Transverse colon (tissue), 3 donors: ENCODE data around the gene BAZ2A.
"Not testable (repeated sequence)": the region's sequence is repeated elsewhere in the genome, so short reads cannot be mapped to it uniquely, and the experiment has no call there.

ENCODE experiments used
- EP300 ChIP-seq: sonication (generic); formaldehyde crosslinking; IDR thresholded peaks from one replicate; pipeline ENCODE4 v1.6.1; 2017; ENCODE audit warnings: antibody characterized with exemption, low read depth
- TF ChIP-seq, protein P1 (sequence below), 5 experiments: fragments of 200-600 bp in 3 of 5; fragments of 450-650 bp in 2 of 5; sonication (generic) in 3 of 5; IDR thresholded peaks; 1 replicate in 2 of 5; 2 replicates in 3 of 5; pipeline ENCODE4 v1.5.1; 2016 to 2017; ENCODE audit warnings: antibody characterized with exemption in 5 of 5, inconsistent platforms in 3 of 5, mild to moderate bottlenecking in 2 of 5, moderate library complexity in 1 of 5

GRCh38 chr12:56653781-56654180 is 23.7 kb upstream of the BAZ2A start:
- TF ChIP-seq EP300, result not testable (repeated sequence)
- TF ChIP-seq, protein P1, sequence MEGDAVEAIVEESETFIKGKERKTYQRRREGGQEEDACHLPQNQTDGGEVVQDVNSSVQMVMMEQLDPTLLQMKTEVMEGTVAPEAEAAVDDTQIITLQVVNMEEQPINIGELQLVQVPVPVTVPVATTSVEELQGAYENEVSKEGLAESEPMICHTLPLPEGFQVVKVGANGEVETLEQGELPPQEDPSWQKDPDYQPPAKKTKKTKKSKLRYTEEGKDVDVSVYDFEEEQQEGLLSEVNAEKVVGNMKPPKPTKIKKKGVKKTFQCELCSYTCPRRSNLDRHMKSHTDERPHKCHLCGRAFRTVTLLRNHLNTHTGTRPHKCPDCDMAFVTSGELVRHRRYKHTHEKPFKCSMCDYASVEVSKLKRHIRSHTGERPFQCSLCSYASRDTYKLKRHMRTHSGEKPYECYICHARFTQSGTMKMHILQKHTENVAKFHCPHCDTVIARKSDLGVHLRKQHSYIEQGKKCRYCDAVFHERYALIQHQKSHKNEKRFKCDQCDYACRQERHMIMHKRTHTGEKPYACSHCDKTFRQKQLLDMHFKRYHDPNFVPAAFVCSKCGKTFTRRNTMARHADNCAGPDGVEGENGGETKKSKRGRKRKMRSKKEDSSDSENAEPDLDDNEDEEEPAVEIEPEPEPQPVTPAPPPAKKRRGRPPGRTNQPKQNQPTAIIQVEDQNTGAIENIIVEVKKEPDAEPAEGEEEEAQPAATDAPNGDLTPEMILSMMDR (IDR thresholded peaks at IDR 0.05), result not testable (repeated sequence)
